Ascending aorta (tissue), 2 donors: ENCODE results near the gene ACKR2. TPM values are rescaled to one million over a fixed set of nuclear protein-coding genes. Genes with fewer than 3 reads are reported as not detected.

Experiments
- DNase-seq, 2 donors: peaks; one replicate each; pipeline ENCODE4 v3.0.0-alpha.2; 2019; ENCODE audit warnings: low spot score in 2 of 2
- H3K27ac ChIP-seq, 2 donors: fragments of 200-600 bp; sonication (generic); one replicate each; pipeline ENCODE4 v1.5.1; 2016 to 2017; ENCODE audit warnings: mild to moderate bottlenecking in 1 of 2
- H3K27me3 ChIP-seq: fragments of 200-600 bp; sonication (generic); one replicate; pipeline ENCODE4 v1.5.1; 2017
- H3K36me3 ChIP-seq, 2 donors: fragments of 200-600 bp; sonication (generic); one replicate each; pipeline ENCODE4 v1.5.1; 2016
- H3K4me1 ChIP-seq, 2 donors: fragments of 200-600 bp; sonication (generic); one replicate each; pipeline ENCODE4 v1.5.1; 2016 to 2017; ENCODE audit warnings: mild to moderate bottlenecking in 1 of 2
- H3K4me3 ChIP-seq, 2 donors: fragments of 200-600 bp; sonication (generic); one replicate each; pipeline ENCODE4 v1.5.1; 2016 to 2017; ENCODE audit warnings: mild to moderate bottlenecking in 1 of 2
- H3K9me3 ChIP-seq, 2 donors: fragments of 200-600 bp; sonication (generic); one replicate each; pipeline ENCODE4 v1.5.1; 2016
- intact Hi-C: fragments of 100-400 bp; cut with DNase I; formaldehyde crosslinking; loops from one replicate; pipeline ENCODE4 v1.15.1; 2023
- total RNA-seq: library from RNA; depleted of rRNA; stranded (reverse); fragments of >200 nt; gene quantifications from one replicate; pipeline ENCODE4 v1.1.0, GENCODE V29; 2016
- TF ChIP-seq, protein P1 (sequence below), 3 experiments: fragments of 200-600 bp in 2 of 3; fragments of 450-650 bp in 1 of 3; sonication (generic) in 2 of 3; IDR thresholded peaks; one replicate each; pipeline ENCODE4 v1.5.1; 2016 to 2019; ENCODE audit warnings: antibody characterized with exemption in 3 of 3, mild to moderate bottlenecking in 1 of 3, moderate library complexity in 1 of 3

ACKR2 gene
- total RNA-seq, 1 donor from 2014 or later = 24.5 TPM

DNA sequence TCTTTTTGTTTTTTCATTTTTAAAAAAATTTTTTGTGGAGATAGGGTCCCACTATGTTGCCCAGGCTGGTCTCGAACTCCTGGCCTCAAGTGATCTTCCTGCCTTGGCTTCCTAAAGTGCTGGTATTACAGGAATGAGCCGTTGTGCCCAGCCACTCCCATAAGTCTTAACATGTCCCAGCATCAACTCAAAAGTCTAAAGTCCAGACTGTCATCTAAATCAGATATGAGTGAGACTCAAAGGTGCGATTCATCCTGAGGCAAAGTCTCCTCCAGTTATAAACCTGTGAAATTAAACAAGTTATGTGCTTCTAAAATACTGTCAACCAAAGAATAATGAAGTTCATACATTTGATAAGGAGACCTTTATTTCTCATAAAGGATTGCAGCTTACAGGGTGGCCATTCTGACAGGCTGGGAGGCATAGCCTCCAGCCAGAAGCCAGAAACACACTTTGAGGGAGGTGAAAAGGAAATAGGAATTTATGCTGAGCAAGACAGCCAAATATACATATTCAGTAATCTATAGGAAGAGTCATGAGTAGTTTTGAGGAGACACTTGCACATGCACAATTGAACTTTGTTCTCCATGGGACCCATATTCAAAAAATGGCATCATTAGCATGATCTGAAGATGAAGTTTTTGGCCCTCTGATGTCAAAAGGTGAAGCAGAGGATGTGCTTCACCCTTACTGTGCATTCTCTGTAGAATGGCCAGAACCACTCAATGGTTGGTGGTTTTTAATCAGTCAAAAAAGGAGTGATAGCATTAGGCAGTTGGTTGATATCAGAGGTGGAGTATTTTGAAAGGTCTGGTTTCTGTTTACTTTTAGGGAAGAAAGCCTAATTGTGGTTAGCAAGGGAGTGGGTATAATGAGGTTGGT lies 85.7 kb downstream of the ACKR2 start:
- Histone ChIP-seq H3K27ac (no peak overlapping the region), H3K4me1 (no peaks in the 10 kb centered on the region), H3K9me3 (no peaks in the 10 kb centered on the region), H3K36me3 (no peaks in the 10 kb centered on the region), H3K4me3 (no peak overlapping the region), H3K27me3 (no peaks in the 10 kb centered on the region)
- intact Hi-C loops = no loop called here
- no peak for DNase-seq
- TF ChIP-seq, protein P1, sequence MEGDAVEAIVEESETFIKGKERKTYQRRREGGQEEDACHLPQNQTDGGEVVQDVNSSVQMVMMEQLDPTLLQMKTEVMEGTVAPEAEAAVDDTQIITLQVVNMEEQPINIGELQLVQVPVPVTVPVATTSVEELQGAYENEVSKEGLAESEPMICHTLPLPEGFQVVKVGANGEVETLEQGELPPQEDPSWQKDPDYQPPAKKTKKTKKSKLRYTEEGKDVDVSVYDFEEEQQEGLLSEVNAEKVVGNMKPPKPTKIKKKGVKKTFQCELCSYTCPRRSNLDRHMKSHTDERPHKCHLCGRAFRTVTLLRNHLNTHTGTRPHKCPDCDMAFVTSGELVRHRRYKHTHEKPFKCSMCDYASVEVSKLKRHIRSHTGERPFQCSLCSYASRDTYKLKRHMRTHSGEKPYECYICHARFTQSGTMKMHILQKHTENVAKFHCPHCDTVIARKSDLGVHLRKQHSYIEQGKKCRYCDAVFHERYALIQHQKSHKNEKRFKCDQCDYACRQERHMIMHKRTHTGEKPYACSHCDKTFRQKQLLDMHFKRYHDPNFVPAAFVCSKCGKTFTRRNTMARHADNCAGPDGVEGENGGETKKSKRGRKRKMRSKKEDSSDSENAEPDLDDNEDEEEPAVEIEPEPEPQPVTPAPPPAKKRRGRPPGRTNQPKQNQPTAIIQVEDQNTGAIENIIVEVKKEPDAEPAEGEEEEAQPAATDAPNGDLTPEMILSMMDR (IDR thresholded peaks at IDR 0.05) = no peak

DNA sequence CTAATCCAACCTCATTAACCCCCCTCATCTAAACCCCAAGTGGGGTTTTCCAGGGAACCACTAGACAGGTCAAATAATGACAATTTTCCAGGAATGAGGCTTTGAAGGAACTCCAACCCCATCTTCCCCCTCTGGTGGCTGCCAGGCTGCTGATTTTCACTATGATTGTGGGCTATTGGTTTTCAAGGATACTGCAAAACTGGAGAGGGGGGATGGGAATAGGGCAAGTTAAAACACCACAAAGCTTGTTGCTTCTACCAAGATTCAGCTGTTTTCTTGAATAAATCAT lies 86.3 kb downstream of the ACKR2 start:
- Histone ChIP-seq H3K4me1 (no peaks in the 10 kb centered on the region), H3K4me3 (no peak overlapping the region), H3K27ac (no peak overlapping the region), H3K36me3 (no peaks in the 10 kb centered on the region), H3K27me3 (no peaks in the 10 kb centered on the region), H3K9me3 (no peaks in the 10 kb centered on the region)
- intact Hi-C loops = no loop called here
- TF ChIP-seq, protein P1 (IDR thresholded peaks at IDR 0.05) = no peak
- no peak for DNase-seq

DNA sequence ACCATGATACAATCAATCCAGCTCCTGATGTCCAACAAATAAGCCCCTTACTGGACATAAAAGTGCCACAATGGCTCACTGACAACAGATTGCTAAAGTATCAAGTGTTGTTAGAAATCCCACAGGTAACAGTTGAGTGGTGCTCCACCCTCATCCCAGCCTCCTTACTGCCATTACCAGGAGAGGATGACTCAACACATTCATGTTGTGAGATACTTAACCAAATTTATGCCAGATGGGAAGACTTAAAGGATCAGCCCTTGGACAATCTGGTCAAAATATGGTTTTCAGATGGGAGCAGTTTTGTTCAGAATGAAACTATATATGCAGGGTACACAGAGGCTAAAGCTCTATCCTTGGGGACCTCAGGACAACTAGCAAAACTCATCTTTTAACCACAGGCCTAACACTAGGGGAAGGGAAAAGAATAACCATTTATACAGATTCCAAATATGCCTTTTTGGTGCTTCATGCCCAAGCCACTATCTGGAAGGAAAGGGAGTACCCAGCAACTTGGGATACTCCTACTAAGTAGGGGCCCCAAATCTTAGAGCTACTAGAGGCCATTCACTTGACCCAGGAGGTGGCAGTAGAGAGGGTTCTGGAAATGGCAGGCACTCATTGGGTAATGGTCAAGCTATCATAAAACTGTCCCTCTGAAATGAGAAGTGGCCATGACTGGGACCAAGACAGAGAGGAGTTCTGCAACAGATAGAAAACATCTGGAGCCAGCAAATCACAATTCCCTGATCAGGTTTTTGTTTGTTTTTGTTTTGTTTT lies 89.8 kb downstream of the ACKR2 start:
- no peaks in the 10 kb centered on the region for H3K9me3 ChIP-seq

DNA sequence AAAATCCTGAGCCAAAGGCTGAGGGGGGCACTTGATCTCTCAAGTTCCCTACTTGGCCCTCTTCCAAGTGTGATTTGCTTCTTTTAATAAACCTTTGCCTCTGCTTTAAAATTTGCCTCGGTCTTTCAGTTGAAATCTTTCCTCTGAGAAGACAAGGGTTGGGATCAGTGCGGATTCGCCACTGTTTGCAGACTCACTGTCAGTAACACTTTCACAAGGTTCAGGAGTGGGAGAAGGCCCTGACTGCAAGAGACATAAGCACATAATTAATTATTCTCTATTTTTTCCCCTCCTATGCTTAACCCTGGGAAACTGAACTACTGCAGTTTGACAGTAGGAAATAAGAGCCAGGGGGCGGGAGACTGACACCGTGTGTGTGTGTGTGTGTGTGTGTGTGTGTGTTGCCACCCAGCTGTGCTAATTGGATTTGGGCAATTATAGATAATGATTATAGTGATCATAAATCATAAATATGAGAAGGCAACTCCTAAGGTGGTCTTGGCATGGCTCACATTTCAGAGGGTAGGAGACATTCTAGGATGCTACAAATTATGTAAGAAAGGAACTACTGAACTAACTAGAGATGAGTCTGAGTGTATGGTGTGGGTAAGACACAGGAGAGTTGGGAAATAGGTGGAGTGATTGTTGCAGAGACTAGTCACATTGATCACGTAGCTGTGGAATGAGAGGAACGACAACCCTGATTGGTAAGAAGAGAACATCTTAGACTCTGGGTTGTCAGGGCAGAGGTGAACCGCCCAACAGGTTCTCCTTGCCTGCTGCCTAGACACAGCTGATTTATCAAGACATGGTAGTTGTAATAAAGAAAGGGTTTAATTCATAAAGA lies 91.2 kb downstream of the ACKR2 start:
- no peaks in the 10 kb centered on the region for H3K9me3 ChIP-seq
- no peaks in the 10 kb centered on the region for H3K36me3 ChIP-seq
- no peak overlapping the region for H3K4me3 ChIP-seq
- TF ChIP-seq, protein P1 (IDR thresholded peaks at IDR 0.05) = no peak
- no peak overlapping the region for H3K27ac ChIP-seq
- no peaks in the 10 kb centered on the region for H3K27me3 ChIP-seq
- H3K4me1 ChIP-seq = no peaks in the 10 kb centered on the region
- intact Hi-C loops = no loop called here
- DNase-seq = no peak

More for the DNA sequence above, 89.8 kb downstream of the ACKR2 start:
- Histone ChIP-seq H3K36me3 (no peaks in the 10 kb centered on the region), H3K4me1 (no peaks in the 10 kb centered on the region), H3K27me3 (no peaks in the 10 kb centered on the region), H3K27ac (no peak overlapping the region), H3K4me3 (no peak overlapping the region)
- intact Hi-C loops = no loop called here
- TF ChIP-seq, protein P1 (IDR thresholded peaks at IDR 0.05) = no peak
- no peak for DNase-seq

DNA sequence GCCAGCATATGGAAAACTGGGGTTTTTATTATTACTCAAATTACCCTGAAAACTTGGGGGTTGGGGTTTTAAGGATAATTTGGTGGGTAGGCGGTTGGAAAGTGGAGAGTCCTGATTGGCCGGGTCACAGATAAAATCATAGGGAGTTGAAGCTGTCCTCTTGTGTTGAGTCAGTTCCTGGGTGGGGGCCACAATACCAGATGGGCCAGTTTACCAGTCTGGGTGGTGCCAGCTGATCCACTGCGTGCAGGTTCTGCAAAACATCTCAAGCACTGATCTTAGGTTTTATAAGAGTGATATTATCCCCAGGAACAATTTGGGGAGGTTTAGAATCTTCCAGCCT lies 91.8 kb downstream of the ACKR2 start:
- DNase-seq = no peak
- Histone ChIP-seq H3K9me3 (no peaks in the 10 kb centered on the region), H3K27me3 (no peaks in the 10 kb centered on the region), H3K4me1 (no peaks in the 10 kb centered on the region), H3K27ac (no peak overlapping the region), H3K4me3 (no peak overlapping the region), H3K36me3 (no peaks in the 10 kb centered on the region)
- TF ChIP-seq, protein P1 (IDR thresholded peaks at IDR 0.05) = no peak
- intact Hi-C loops = no loop called here
